Gastroesophageal sphincter (tissue), 3 donors: Measurements from ENCODE around the gene HIVEP3.

Experiments used
- CTCF ChIP-seq, 4 experiments: fragments of 200-600 bp in 2 of 4; fragments of 450-650 bp in 2 of 4; sonication (generic) in 1 of 4; IDR thresholded peaks; one replicate each; pipeline ENCODE4 v1.5.1; 2017 to 2019; ENCODE audit warnings: antibody characterized with exemption in 4 of 4, mild to moderate bottlenecking in 2 of 4, moderate library complexity in 2 of 4
- POLR2A ChIP-seq, 2 donors: fragments of 450-650 bp; IDR thresholded peaks; one replicate each; pipeline ENCODE4 v1.6.1; 2017; ENCODE audit warnings: antibody characterized with exemption in 2 of 2, mild to moderate bottlenecking in 2 of 2, moderate library complexity in 1 of 2
- POLR2AphosphoS5 ChIP-seq: sonication (generic); formaldehyde crosslinking; IDR thresholded peaks from one replicate; pipeline ENCODE4 v1.6.1; 2017; ENCODE audit warnings: antibody characterized with exemption

GRCh38 chr1:41660570-41661427, 257.9 kb downstream of the HIVEP3 start:
- TF ChIP-seq CTCF (IDR thresholded peaks at IDR 0.05): no peak
- no peak for TF ChIP-seq POLR2A (IDR thresholded peaks at IDR 0.05)
- no peak for TF ChIP-seq POLR2AphosphoS5
